ENCODE results near the gene ADGRD2.

Gene ADGRD2

GRCh38 chr9:124512806-124513204 lies 62.6 kb downstream of the ADGRD2 start:
- DNase-seq: no peak

- DNase-seq: no peak
Observed at GRCh38 chr9:124513376-124513994, 63.2 kb downstream of the ADGRD2 start.

- no peak for DNase-seq
Observed at GRCh38 chr9:124514125-124514524, 63.9 kb downstream of the ADGRD2 start.

- no peak for DNase-seq
Observed at GRCh38 chr9:124514874-124515273, 64.6 kb downstream of the ADGRD2 start.

- DNase-seq: no peak
Observed at GRCh38 chr9:124517600-124517999, 67.3 kb downstream of the ADGRD2 start.

- DNase-seq: no peak
Observed at GRCh38 chr9:124518116-124518515, 67.9 kb downstream of the ADGRD2 start.

DNA sequence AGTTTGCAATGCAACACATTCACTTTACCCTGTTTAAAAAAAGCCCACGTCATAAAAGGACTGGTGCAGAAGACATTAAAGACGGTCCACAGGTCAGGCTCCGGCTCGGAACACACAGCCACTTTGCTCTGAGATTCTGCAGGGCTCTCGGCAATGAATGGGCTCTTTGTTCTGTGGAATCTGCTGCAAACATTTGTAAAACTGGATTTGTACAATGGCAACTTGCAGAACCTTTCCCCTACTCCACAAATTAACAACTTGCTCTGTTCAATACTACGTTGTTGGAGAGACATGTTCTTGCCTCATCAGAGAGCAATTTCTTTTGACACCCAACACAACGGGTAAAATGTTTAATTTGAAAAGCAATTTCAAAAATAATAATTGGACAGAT lies 70.0 kb downstream of the ADGRD2 start:
- DNase-seq: no peak

DNA sequence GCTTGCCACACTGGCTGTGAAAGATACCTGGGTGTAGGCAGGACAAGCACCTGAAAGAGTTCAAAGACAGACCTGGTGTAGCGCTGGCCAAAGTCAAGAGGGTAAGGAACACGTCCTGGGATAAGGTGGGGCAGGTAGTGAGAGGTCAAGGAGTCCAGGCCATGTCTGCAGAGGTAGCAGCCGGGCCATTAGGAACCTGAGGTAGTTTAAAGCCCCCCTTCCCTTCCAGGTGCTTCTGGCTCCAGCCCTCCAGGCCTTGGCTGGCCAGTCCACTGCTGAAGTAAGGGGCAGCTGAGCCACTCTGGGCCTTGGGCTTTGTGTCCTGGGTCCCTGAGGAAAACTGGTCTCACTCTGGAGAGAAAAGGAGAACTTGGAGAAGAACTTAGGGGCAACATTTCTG lies 70.9 kb downstream of the ADGRD2 start:
- DNase-seq: no peak

GRCh38 chr9:124522121-124523098 lies 72.2 kb downstream of the ADGRD2 start:
- DNase-seq: no peak

DNA sequence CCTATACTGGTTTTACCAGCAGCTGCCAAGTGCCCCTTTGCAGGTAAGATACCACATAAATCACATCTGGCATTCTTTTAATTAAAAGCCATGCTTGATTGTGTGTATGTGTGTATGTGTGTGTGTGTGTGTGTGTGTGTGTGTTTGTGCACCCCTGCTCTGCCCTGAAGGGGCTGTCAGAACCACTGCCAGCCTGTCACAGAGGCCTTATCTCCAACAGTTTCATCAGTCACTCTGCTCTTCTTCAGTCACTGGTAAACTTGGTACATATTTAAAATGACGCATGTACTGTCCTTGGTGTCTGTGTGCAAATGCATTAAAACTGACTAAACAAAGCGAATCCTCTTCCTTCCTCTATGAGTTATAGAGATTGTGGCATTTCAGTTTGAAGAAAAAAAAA lies 75.9 kb downstream of the ADGRD2 start:
- no peak for DNase-seq

DNA sequence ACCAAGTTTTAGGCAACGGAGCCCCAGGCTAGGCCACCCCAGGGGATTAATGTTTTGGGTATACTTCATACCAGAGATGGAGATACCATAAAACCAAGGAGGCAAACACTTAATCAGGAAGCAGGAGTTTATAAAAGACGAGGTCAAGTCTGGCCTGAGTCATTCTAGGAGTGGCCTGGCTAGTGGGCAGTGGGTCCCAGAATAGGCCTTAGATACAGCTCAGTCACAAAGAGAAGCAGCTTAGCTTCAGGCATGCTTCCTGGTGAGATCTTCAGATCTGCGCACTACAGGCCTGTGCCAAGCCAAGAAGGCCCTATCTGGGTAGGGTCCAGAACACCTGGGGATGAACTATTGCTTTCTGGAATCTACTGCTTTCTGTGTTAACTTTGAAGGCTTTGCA lies 77.5 kb downstream of the ADGRD2 start:
- no peak for DNase-seq

All from activated CD4-positive, alpha-beta T cell treated with anti-CD3 and anti-CD28 coated beads, Interleukin-2, amount 50 U/mL, for 1 hour (primary cell).